Endothelial cell of hepatic sinusoid (primary cell): ENCODE results near the gene WWOX.
"Not testable (repeated sequence)": the region's sequence is repeated elsewhere in the genome, so short reads cannot be mapped to it uniquely, and the experiment has no call there.

Experiments used
- in situ Hi-C: cut with HindIII; loops from 2 replicates; pipeline ENCODE4 v1.10.0; 2017; ENCODE audit warnings: low sequenced_read_pairs

The WWOX gene

GRCh38 chr16:78593352-78593751 is 493.9 kb downstream of the WWOX start:
- in situ Hi-C loops, result no loop called here

GRCh38 chr16:78594191-78594590 is 494.7 kb downstream of the WWOX start:
- in situ Hi-C loops, result no loop called here

DNA sequence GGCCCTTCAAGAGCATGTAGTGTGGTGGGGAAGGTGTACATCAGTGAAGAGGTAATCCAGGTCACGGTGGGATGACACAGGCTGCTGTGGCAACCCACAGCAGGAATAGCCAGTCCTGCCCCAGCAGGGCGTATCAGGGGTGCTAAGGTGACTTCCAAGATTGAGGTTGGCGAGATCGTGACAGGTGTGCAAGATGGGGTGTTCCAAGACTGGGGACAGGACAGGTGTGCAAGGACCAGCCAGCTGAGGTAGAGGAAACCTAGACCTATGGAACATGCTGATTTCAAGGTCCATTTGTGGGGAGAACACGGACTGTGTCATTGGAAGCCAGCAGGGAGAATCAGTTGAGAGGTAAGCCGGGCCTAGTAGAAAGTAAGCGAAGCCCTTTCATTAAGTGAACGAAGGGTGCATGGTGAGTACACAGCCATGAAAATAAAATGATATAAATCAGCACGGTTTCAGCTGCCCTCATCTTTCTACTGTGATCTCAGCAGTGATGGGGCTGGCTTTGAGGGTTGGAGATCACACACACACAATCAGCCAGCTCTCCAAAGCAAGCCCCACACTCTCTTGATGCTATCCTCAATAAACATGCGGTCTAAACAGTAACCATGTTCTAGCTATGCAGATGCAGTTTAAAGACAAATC is 497.0 kb downstream of the WWOX start:
- in situ Hi-C loops, result no loop called here

DNA sequence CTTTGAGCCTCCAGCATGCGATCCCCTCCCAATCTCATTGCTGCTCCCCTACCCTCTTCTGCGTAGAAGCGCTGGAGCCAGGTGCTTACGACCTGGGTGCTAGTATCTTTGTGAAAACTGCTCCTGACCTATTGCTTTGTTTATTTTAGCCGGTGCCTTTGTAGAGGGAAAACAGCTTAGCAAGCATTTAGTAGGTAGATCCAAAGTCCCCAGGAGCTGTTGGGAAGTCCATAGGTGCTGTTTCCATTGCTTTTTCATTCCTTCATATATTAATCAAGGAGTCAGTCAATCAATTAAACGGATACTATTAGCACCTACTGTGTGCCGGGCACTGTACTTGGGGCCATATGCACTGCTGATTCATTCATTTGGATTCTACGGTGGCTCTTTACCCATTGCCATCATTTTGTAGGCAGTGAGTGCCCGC is 497.6 kb downstream of the WWOX start:
- in situ Hi-C loops, result no loop called here

- in situ Hi-C loops, result no loop called here
Observed at GRCh38 chr16:78597809-78598570, 498.5 kb downstream of the WWOX start.

DNA sequence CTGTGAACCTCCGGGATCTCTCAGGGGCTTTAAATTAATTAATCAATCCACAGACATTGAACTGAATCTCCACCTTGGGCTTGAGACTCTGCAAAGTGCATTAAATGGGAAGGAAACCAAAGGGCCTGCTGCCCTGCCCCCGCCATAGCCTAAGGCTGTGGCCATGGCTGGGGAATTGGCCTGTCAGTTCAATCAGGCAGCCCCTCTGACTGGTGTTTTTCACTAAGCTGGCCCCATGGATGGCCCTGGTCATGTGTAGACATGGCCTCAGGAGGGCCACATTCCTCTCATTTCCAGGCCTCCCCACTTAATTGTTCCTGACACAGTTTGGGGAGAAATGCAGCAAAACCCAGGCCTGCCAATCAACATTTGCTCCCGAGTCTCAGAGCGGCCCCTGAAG is 499.8 kb downstream of the WWOX start:
- in situ Hi-C loops, result no loop called here

- in situ Hi-C loops, result not testable (repeated sequence)
Observed at GRCh38 chr16:78604423-78605062, 505.1 kb downstream of the WWOX start.

DNA sequence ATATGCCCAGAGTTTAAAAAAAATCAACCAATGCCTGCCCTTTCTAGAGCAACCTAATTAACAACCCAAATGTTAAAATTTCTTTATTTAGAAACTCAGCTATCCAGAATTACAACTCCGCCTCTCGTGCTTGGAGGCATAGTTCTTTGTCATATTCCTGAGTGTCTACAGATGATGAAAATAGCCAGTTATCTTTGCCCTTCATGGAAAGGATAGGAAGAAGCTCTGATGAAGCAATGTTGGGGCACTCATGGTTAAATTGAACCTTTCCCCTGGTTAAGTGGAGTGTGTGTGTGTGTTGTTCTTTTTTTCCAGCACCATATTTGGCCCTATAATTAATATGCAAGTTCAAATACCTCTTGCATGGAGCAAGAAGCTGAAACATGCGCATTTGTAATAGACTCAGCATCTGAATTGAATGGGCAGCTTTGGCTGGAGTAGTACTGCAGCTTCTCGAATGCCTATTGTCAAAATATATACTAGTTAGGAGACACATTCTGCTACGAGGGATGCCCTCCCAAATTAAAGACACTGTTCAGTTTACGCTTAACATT is 506.2 kb downstream of the WWOX start:
- in situ Hi-C loops, result no loop called here

- in situ Hi-C loops, result no loop called here
Observed at GRCh38 chr16:78606545-78606944, 507.1 kb downstream of the WWOX start.

GRCh38 chr16:78607022-78607421 is 507.6 kb downstream of the WWOX start:
- in situ Hi-C loops, result no loop called here

DNA sequence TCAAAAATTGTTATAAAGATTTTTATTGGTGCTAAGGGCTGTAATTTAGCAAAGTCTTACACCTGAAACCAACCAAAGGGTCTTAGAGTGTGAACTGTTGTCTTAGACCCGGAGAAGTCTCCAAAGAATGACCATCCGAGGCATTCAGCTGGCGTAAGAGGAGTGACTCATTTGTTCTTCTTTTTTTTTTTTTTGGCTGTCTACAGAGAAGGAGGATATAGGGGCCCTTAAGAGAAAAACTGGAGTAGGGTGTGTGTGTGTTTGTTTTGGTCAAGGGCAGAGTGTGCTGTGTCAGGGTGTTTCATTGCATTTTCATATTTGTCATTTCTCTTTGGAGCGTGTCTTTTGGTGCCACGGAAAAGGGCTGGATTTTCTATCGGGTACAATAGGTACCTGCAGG is 508.0 kb downstream of the WWOX start:
- in situ Hi-C loops, result no loop called here

- in situ Hi-C loops, result no loop called here
Observed at GRCh38 chr16:78608305-78608776, 508.9 kb downstream of the WWOX start.

- in situ Hi-C loops, result no loop called here
Observed at GRCh38 chr16:78609402-78610274, 510.2 kb downstream of the WWOX start.

- in situ Hi-C loops, result no loop called here
Observed at GRCh38 chr16:78611318-78611717, 511.9 kb downstream of the WWOX start.

- in situ Hi-C loops, result no loop called here
Observed at GRCh38 chr16:78619811-78620210, 520.4 kb downstream of the WWOX start.

- in situ Hi-C loops, result no loop called here
Observed at GRCh38 chr16:78620291-78620690, 520.8 kb downstream of the WWOX start.

- in situ Hi-C loops, result no loop called here
Observed at GRCh38 chr16:78623796-78624195, 524.3 kb downstream of the WWOX start.

- in situ Hi-C loops, result no loop called here
Observed at GRCh38 chr16:78624366-78624765, 524.9 kb downstream of the WWOX start.

DNA sequence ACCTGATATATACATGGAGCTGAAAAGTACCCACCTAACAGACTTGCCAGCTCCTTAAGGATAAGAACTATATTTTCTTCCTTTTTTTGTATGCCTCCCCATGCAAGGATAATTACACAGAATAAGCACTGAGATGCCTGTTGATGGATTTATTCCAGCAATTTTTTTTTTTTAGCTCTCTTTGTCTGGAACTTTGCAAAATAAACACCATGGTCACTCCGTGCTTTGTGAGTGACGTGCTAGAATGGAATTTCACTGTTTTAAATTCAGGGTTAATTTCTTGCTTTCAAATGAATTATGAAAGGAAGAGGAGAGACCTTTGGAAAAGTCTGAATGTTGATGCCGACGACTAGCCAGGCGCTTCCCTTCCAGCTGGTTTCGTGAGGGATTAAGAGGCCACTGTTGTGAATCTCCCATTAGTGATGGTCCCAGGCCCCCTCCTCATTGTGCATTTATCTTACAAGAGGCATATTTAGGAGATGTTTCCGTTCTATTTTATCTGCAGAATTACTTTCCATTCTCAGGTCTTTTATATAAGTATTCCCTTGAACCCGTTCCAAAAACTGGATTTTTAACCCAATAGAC is 529.1 kb downstream of the WWOX start:
- in situ Hi-C loops, result no loop called here

- in situ Hi-C loops, result no loop called here
Observed at GRCh38 chr16:78629173-78629572, 529.7 kb downstream of the WWOX start.
